Uterus (tissue), 2 donors: ENCODE data around the gene SNX9.
"Not testable (repeated sequence)": the region's sequence is repeated elsewhere in the genome, so short reads cannot be mapped to it uniquely, and the experiment has no call there.

ENCODE experiments used
- POLR2A ChIP-seq, 2 donors: fragments of 450-650 bp; IDR thresholded peaks; one replicate each; pipeline ENCODE4 v1.6.1; 2016; ENCODE audit warnings: antibody characterized with exemption in 2 of 2, mild to moderate bottlenecking in 1 of 2, moderate library complexity in 1 of 2
- TF ChIP-seq, protein P1 (sequence below), 4 experiments: fragments of 200-600 bp in 2 of 4; fragments of 450-650 bp in 2 of 4; sonication (generic) in 2 of 4; IDR thresholded peaks; one replicate each; pipeline ENCODE4 v1.5.1; 2016 to 2019; ENCODE audit warnings: antibody characterized with exemption in 4 of 4, mild to moderate bottlenecking in 2 of 4, moderate library complexity in 1 of 4

DNA sequence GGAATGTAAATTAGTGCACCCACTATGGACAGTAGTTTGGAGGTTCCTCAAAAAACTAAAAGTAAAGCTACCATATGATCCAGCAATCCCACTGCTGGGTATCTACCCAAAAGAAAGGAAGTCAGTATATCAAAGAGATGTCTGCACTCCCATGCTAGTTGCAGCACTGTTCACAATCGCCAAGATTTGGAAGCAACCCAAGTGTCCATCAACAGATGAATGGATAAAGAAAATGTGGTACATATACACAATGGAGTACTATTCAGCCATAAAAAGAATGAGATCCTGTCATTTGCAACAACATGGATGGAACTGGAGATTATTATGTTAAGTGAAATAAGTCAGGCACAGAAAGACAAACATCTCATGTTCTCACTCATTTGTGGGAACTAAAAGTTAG is 127.9 kb downstream of the SNX9 start:
- TF ChIP-seq, protein P1, sequence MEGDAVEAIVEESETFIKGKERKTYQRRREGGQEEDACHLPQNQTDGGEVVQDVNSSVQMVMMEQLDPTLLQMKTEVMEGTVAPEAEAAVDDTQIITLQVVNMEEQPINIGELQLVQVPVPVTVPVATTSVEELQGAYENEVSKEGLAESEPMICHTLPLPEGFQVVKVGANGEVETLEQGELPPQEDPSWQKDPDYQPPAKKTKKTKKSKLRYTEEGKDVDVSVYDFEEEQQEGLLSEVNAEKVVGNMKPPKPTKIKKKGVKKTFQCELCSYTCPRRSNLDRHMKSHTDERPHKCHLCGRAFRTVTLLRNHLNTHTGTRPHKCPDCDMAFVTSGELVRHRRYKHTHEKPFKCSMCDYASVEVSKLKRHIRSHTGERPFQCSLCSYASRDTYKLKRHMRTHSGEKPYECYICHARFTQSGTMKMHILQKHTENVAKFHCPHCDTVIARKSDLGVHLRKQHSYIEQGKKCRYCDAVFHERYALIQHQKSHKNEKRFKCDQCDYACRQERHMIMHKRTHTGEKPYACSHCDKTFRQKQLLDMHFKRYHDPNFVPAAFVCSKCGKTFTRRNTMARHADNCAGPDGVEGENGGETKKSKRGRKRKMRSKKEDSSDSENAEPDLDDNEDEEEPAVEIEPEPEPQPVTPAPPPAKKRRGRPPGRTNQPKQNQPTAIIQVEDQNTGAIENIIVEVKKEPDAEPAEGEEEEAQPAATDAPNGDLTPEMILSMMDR (IDR thresholded peaks at IDR 0.05) = not testable (repeated sequence)
- not testable (repeated sequence) for TF ChIP-seq POLR2A (IDR thresholded peaks at IDR 0.05)
